Measurements from ENCODE around the gene AHDC1.
A peak's percentile ranks its signal among the peaks of the same experiment; 100 is the strongest.
"Not testable (repeated sequence)": the region's sequence is repeated elsewhere in the genome, so short reads cannot be mapped to it uniquely, and the experiment has no call there.

AHDC1 gene

GRCh38 chr1:27506703-27507102 is 97.2 kb downstream of the AHDC1 start:
- no peak for DNase-seq

GRCh38 chr1:27505420-27505680 is 98.6 kb downstream of the AHDC1 start:
- no peak for DNase-seq

- DNase-seq, result no peak
These were observed 99.1 kb downstream of the AHDC1 start for GRCh38 chr1:27504588-27505419.

DNA sequence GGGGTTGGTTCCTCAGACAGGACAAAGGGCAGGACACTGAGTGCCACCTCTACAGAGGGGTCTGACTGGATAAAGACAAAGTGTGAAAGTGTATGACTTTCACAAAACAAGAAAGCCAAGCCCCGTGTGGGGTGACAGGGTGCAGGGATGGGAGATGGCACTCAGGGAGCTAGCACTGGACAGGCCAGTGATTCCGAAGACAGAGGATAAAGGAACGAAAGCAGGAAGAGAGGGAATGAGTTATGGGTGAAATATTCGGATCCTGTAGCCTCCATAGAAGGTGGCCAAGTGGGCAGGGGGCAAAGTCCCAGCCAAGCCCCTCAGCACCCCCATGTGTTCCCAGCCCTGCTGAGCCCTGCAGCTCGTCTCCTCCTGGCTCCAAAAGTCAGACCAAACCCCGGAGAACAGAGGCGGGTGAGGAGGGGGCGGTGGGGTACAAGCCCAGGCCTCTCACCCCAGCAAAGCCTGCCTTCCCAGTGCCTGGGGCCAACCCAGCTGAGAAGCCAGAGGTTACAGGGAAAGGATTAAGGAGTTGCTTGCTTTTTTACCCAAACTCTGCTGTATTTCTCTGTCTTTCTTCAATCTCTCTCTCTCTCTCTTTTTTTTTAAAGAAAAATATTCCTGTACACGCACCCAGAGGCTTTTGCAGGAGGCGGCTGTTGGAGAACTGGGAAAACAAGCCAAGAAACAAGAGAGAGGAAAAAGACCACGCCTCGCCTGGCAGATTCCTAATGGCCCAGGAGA is 99.9 kb downstream of the AHDC1 start:
- DNase-seq, result no peak

- no peak for DNase-seq
These were observed 100.9 kb downstream of the AHDC1 start for GRCh38 chr1:27503033-27503432.

DNA sequence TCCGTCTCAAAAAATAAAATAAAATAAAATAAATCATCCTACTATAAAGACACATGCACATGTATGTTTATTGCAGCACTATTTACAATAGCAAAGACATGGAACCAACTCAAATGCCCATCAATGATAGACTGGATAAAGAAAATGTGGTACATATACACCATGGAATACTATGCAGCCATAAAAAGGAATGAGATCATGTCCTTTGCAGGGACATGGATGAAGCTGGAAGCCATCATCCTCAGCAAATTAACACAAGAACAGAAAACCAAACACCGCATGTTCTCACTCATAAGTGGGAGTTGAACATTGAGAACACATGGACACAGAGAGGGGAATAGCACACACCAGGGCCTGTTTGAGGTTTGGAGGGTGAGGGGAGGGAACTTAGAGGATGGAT is 102.8 kb downstream of the AHDC1 start:
- not testable (repeated sequence) for DNase-seq

DNA sequence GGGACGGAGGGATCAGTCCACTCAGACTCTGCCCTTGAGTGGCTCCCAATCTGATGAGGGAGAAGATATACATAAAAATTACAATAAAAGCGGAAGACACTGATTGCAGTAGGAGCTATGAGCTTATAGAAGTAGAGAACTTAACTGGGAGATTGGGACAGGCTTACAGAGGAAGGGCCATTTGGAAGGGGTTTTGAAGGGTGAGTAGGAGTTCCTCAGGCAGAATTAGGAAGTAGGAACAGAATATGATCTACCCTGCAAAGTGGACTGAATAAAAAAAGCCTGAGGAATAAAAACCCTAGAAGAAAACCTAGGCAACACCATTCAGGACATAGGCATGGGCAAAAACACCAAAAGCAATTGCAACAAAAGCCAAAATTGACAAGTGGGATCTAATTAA is 104.8 kb downstream of the AHDC1 start:
- DNase-seq, result no peak

- no peak for DNase-seq
These were observed 107.3 kb downstream of the AHDC1 start for GRCh38 chr1:27496604-27497155.

DNA sequence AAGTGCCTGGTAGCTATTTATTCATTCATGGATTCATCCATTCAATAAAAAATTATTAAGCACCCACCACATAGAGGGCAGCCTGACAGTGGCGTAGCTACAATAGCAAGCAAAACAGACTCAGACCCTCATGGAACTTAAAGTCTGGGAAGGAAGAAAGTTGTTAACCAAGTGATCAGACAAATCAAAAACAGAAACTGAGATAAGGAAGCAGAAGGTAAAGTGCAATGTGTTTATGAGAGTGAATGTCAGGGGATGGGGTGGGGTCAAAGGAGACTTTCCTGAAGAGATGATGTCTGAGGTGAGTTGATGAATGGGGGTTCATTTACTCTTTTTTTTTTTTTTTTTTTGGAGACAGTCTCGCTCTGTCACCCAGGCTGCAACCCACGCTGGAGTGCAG is 111.1 kb downstream of the AHDC1 start:
- no peak for DNase-seq

DNA sequence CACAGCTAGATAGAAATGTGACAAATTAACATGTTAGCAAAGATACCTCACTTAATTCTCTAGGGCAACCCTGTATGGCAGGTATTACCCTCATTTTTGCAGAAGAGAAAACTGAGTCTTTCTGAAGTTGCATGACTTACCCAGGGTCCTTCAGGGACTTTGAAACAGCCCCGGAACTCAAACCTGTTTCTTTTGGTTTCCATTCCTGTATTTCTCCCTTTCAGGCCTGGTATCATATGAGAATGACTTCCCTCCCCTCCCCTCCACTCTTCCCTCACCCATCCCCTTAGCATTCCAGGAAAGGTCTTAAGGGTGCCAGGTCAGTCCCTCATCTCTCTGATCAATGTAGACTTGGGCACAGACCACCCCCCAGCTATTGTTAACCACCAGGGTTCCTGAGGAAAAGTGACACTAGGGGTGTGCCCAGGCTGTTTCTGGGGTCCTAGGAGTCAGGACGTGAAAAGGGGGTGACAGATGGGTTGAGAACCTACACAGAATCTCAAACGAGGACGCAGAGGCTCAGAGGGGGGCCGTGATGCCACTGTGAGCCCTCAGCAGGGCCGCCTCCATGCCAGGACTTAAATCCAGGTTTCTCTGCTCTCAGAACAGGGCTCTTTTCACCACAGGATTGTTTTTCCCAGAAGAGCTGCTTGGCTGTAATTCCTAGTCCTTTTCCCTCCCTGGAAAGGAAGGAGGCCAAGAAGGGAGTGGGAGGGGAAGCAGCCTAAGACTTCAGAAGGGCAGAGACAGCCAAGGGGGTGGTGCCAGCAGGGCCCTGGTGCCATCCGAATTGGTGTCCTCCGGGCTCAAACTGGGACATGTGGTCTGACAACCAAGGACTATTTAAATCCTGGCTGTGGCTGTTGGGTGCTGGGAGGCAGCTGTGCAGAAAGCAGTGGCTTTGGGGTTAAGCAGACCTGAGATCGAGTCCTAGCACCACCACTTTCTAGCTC is 111.9 kb downstream of the AHDC1 start:
- no peak for DNase-seq

DNA sequence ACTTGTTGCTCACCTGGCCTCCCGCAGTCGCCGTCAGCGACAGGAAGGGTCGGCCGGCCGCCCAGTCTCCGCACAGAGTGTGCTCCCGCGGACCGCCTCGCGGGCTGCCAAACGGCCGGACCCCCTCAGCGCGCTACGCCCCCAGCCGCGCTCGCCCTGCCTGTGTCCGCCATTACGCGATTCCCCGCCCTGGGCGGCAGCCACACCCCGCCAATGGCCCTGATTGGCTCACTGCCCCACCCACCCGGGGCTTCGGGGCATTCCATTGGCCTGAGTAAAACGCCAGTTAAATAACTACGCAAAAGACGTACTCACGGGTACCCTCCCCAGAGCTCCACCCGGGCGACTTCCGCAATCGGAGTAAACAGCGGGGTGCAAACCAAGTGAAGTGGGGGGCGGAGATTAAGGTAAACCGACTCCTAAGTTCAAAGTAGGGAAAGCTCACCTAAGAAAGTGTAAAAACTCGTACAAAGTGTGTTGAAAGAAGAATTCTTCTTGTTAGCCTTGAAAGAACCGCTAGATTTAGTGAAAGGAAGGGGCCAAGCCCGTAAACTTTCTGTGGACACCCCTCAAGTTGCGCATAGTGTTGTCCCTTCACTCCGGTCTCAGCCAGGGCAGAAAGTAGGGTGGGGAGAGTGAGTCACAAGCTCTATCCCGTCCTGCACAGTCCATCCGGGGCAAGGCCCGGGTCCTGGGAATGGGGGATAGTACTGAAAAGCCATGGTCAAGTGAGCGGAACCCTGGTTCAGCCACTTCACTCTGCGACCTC is 113.8 kb downstream of the AHDC1 start, which contains the start of gene WASF2:
TSS of gene WASF2 (minus strand) at position 195 of the 769 bp plus-strand sequence. CDS start 61,277 bp downstream, outside the sequence.
- DNase-seq, result peak; percentile 96

- DNase-seq, result peak in 1 of 2 experiments; percentile 17
These were observed 114.4 kb downstream of the AHDC1 start for GRCh38 chr1:27489501-27489972.

- DNase-seq, result peak in 1 of 2 experiments; percentile 8
These were observed 115.7 kb downstream of the AHDC1 start for GRCh38 chr1:27487966-27488884.

DNA sequence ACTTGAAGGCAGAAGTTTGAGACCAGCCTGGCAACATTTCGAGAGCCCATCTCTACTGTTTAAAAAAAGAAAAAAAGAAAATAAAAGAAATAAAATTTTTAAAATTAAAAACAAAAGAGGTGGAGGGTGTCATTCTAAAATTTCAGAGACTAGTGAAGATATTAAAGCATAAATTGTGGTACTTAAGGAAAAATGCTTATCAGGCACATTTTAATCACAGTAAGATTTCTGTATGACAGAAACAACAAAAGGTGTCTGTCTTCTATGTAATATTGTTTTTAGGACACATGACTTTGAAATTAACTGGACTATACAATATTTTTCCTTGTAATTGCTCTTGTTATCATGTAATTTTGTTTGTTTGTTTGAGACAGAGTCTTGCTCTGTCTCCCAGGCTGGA is 118.6 kb downstream of the AHDC1 start:
- DNase-seq, result no peak

Data from activated CD4-positive, alpha-beta T cell treated with anti-CD3 and anti-CD28 coated beads, Interleukin-2, amount 50 U/mL, for 4 hours (primary cell).